ENCODE results near the gene FGFBP3. TPM values are rescaled to one million over a fixed set of nuclear protein-coding genes. Genes with fewer than 3 reads are reported as not detected.
A peak's percentile ranks its signal among the peaks of the same experiment; 100 is the strongest.
"Not testable (repeated sequence)": the region's sequence is repeated elsewhere in the genome, so short reads cannot be mapped to it uniquely, and the experiment has no call there.

FGFBP3 gene
- total and polyA plus RNA-seq, 12 donors: 0.24 to 4.1 (median 1.8) TPM

GRCh38 chr10:91901784-91902677 is 7.3 kb downstream of the FGFBP3 start:
- TF ChIP-seq CTCF (IDR thresholded peaks at IDR 0.05): no peak
- Histone ChIP-seq H3K27ac (peak overlapping the region in 3 of 5 donors; percentile 8 to 48 (median 28)), H3K27me3 (no peaks in the 10 kb centered on the region), H3K9me3 (replicated peaks in 1 of 3) (no peaks in the 10 kb centered on the region), H3K4me3 (no peak overlapping the region), H3K4me1 (replicated peaks in 1 of 2) (peaks cover 0 to 12% of the 10 kb centered on the region in 2 donors), H3K36me3 (replicated peaks in 1 of 2) (no peaks in the 10 kb centered on the region)
- DNase-seq: peak in 6 of 7 donors; percentile 51 to 66 (median 58)
- intact Hi-C loops (cut with DNase I): no loop called here
- WGBS, 4 donors: 2 to 11% (median 5%) methylated on average over 2 of the region's 2 CpGs

- no peak for DNase-seq
- Histone ChIP-seq H3K4me3 (no peak overlapping the region), H3K27me3 (no peaks in the 10 kb centered on the region), H3K36me3 (replicated peaks in 1 of 2) (no peaks in the 10 kb centered on the region), H3K9me3 (replicated peaks in 1 of 3) (no peaks in the 10 kb centered on the region), H3K4me1 (replicated peaks in 1 of 2) (peaks cover 0 to 9% of the 10 kb centered on the region in 2 donors), H3K27ac (no peak overlapping the region)
- intact Hi-C loops (cut with DNase I): no loop called here
- 63 to 69% (median 65%) methylated on average over 8 of the region's 8 CpGs for WGBS, 4 donors
- no peak for TF ChIP-seq CTCF (IDR thresholded peaks at IDR 0.05)
Measured at GRCh38 chr10:91897421-91897820, 11.9 kb downstream of the FGFBP3 start.

GRCh38 chr10:91896212-91896756 is 13.0 kb downstream of the FGFBP3 start:
- Histone ChIP-seq H3K4me1 (replicated peaks in 1 of 2) (no peaks in the 10 kb centered on the region), H3K9me3 (replicated peaks in 1 of 3) (no peaks in the 10 kb centered on the region), H3K36me3 (replicated peaks in 1 of 2) (no peaks in the 10 kb centered on the region), H3K27ac (no peak overlapping the region), H3K27me3 (no peaks in the 10 kb centered on the region), H3K4me3 (no peak overlapping the region)
- DNase-seq: no peak
- TF ChIP-seq CTCF (IDR thresholded peaks at IDR 0.05) (no peak), POLR2A (IDR thresholded peaks at IDR 0.05) (no peak)
- intact Hi-C loops (cut with DNase I): no loop called here
- 71 to 93% (median 89%) methylated on average over 3 of the region's 3 CpGs for WGBS, 4 donors

- H3K4me3 ChIP-seq; DNase-seq; intact Hi-C loops (cut with DNase I); H3K27me3 ChIP-seq; H3K27ac ChIP-seq; H3K9me3 ChIP-seq (replicated peaks in 1 of 3); H3K36me3 ChIP-seq (replicated peaks in 1 of 2); H3K4me1 ChIP-seq (replicated peaks in 1 of 2): not testable (repeated sequence)
- 82 to 92% (median 87%) methylated on average over 14 of the region's 14 CpGs for WGBS, 4 donors
Measured at GRCh38 chr10:91894261-91894685, 15.0 kb downstream of the FGFBP3 start.
